HG03045 (cell line): ENCODE data around the gene SETBP1.
A peak's percentile ranks its signal among the peaks of the same experiment; 100 is the strongest.

Experiments used
- ATAC-seq: cut with Tn5 transposase; IDR thresholded peaks from one replicate; pipeline ENCODE4 v1.9.1; 2021; ENCODE audit warnings: mild to moderate bottlenecking, moderate library complexity; ENCODE audit not compliant: unreplicated experiment

Gene SETBP1

GRCh38 chr18:44811572-44812125 is 131.0 kb downstream of the SETBP1 start:
- ATAC-seq = peak; percentile 83

- ATAC-seq = no peak
Observed at GRCh38 chr18:44812426-44812825, 131.7 kb downstream of the SETBP1 start.

DNA sequence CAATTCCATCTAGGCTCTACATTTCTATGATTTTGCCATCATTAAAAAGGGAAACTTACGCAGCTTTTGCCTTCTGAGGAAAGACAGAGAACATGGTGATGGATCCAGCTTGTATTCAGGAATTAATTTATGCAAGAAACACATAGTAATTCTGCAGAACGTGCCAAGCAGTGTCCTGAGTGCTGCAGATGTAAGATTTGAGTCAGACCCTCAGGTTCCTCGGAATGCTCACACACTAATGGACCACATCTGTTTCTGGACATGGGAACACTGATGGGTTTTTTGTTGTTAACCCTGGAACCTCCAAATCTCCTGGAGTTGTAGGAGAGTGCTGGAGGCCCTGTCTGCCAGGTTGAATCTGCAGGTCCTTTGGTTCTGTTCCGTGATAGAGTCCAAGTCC is 132.9 kb downstream of the SETBP1 start:
- ATAC-seq = no peak

DNA sequence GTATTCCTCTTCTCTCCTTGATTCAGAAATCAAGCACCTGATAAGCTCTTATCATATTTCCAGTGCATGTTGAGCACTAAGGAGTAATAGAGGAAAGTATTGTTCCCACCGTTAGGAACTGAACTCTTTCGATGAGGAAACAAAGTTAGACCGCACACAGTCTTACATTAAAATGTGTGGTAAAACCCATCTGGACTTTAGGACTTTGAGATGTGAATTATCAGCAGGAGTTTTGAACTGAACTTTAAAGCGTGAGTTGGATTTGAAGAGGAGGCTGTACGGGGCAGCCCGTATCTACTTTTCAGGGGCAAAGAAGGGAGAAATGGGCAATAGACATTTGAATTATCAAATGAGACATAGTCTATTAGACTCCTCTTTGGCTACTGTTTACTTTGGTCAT is 134.4 kb downstream of the SETBP1 start:
- no peak for ATAC-seq

DNA sequence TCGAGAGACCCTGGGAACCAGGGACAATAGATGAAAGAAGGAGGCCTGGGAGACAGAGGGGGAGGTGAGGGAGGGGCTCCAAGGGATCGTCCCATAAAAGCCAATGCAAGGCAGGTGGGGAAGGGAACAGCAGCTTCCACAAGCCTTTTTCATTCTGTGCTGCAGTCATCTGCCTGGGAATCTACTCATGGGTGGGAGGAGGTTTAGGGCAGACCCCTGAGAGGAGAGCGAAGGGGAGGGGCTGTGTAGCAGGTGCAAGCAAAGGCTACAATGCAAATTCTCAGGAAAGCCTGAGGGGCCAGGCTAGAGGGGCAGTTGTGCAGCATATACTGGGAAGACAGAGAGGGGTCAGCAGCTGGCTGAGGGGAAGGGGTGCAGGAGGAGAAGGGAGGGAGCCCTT is 135.4 kb downstream of the SETBP1 start:
- no peak for ATAC-seq

- no peak for ATAC-seq
Observed at GRCh38 chr18:44816477-44816876, 135.8 kb downstream of the SETBP1 start.

GRCh38 chr18:44817831-44818473 is 137.3 kb downstream of the SETBP1 start:
- ATAC-seq = no peak

DNA sequence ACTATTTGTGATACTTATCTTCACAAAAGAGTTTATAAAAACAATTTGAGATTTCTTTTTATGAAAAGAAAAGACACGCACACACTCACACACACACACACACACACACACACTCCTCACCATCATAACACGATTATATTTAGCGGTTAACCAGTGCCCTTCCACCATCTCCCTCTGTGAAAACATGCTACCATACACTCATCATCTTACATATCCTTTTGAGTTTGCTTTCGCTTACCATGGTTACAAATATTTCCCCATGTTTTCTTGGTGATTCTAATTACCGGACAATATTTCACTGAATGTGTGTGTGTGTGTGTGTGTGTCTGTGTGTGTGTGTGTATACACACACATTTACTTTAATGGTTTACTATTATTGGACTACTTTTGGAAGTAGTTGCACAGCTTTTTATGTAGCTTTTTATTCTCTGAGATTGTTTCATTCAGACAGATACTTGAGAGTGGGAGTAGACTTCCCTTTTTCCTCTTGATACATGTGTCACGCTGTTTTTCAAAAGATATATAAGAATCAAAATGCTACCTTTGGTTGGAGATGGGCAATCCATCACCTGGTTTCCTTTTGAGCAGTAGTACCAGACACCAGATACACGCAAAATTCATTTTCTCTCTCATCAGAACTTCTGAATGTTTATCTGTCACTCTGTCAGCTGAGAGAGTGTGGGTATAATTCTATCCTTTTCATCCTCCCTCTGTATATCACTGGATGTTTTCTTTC is 138.1 kb downstream of the SETBP1 start:
- no peak for ATAC-seq

GRCh38 chr18:44819944-44820510 is 139.3 kb downstream of the SETBP1 start:
- peak; percentile 67 for ATAC-seq

DNA sequence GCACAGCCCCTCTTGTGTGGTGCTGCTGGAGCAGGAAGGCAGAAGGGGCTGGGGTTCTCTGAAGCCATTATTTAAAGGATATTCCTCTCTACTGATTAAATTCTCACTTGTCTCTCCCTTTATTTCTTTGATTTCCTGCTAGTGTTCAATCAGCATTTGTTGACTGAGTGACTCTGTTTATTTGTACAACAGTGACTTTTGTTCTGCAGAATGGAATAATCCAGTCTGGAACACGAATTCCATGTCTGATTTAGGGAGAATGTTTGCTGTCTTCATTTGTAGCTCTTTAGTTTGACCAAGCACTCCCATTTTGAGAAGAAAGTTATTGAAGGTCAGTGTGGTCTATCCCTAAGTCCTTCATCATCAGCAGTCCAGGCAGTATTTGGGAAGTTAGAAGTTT is 141.2 kb downstream of the SETBP1 start:
- no peak for ATAC-seq

DNA sequence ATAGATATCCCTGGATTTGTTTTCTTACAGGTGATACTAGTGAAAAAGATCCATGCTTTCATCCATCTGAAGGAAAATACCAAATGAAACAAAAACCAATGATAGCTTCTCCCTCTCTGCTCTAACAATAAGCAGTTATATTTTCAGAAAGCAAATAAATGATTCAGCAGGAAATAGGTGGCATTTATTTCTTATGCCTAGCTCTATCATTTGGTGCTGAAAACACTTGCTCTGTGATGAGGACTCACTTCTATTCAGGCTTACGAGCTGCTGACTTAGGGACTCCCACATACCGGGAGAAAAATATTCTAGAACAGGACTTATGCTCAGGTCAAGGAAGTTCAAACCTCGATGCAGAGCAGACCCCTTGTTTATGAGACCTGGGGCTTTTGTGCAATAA is 142.6 kb downstream of the SETBP1 start:
- ATAC-seq = no peak

DNA sequence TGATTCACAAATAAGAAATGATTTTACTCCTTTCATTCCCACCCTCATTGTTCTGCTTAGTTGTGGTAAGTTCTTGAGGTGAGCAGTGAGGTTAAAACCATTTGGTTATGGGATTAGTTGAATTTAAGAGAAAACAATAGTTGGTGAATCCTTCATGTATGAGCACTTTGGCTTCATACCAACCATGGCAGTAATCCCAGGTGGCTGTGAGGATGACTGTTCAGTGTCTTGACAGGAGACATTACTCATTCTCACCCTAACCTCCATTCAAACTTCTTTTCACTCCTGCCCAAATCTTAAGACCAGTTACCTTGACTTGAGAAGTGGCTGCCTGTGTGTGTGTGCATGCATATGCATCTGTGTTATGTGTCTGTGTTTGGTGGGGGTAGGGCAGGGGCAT is 143.1 kb downstream of the SETBP1 start:
- no peak for ATAC-seq

DNA sequence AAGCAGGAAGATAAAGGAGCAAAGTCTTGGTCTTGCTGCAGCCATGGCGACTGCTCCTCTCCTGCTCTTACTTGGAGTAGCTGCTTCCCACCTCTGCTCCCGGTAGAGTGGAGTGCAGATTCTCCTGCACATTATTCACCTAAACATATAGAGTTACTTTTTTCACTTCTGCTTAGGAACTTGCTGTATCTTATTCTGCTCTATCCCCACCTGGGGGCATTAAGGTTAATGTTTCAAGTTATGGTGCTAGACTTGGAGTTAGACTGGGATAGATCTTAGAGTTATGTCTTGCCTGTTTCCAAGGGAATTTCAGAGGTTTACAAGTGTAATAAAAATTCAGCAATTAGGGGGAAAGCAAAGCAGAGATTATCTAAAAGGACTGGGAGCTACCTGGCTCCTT is 144.2 kb downstream of the SETBP1 start:
- ATAC-seq = no peak

DNA sequence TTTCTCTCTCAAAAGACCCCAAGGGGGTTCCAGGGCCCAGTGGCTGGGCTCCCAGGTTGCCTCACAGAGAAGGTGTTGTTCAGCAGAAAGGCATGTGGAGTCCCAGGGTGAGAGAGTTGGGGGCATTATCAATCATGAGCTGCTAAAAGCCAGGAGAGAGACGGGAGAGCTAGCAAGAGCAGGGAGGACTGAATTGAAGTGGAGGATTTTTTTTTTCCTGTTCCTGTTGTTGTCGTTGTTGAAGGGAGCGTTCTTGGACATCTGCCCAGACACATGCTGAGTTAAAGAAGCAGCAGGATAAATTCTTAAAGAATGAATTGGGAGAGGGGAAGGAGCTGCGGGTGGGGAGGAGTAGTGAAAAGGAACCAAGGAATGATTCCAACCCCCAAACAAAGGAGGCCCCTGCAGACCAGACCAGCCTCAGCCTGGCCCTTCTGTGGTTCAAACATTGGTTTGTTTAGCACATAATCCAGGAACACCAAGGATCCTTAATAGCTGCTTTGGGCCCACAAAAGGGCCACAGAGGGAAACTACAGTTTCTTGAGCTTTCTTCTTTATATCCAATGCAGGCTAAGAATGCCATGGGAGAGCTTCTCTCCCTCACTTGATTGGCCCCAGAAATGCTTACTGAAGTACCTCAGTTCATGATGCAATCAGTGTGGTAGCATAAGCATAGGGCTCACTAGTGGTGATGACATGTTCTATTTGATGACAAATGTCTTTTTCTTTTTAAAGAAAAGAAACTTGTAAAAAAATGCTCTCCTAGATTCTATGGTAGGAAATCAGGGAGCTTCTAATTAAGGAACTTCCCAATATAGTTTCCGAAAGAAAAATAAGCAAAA is 146.0 kb downstream of the SETBP1 start:
- ATAC-seq = no peak

GRCh38 chr18:44828080-44828479 is 147.4 kb downstream of the SETBP1 start:
- ATAC-seq = no peak

GRCh38 chr18:44830581-44830980 is 149.9 kb downstream of the SETBP1 start:
- no peak for ATAC-seq

DNA sequence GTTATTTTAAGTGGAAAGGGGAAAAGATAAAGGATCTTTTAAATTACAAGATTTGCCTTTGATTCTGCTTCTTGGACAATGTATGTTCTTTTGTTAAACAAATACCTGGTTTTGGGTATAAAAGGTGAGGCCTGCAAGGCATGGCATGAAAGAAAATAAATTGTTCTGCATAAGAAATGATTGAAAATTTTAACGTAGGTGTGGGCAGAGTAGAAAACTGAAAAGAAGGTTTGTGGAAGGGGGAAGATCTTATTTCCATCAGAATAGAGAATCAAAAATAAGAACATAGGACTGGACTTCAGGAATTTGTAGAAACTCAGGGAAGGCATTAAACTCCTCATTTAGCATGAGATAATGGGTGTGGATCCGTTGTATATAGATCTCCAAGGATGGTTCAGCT is 153.1 kb downstream of the SETBP1 start:
- ATAC-seq = no peak

GRCh38 chr18:44834867-44835469 is 154.3 kb downstream of the SETBP1 start:
- no peak for ATAC-seq

GRCh38 chr18:44835703-44836102 is 155.0 kb downstream of the SETBP1 start:
- no peak for ATAC-seq

- no peak for ATAC-seq
Observed at GRCh38 chr18:44836263-44836662, 155.6 kb downstream of the SETBP1 start.
